ENCODE data around the gene ZBED4. TPM values are rescaled to one million over a fixed set of nuclear protein-coding genes. Genes with fewer than 3 reads are reported as not detected.

The ZBED4 gene
- total RNA-seq, 1 donor from 2014 or later: 4.8 TPM

DNA sequence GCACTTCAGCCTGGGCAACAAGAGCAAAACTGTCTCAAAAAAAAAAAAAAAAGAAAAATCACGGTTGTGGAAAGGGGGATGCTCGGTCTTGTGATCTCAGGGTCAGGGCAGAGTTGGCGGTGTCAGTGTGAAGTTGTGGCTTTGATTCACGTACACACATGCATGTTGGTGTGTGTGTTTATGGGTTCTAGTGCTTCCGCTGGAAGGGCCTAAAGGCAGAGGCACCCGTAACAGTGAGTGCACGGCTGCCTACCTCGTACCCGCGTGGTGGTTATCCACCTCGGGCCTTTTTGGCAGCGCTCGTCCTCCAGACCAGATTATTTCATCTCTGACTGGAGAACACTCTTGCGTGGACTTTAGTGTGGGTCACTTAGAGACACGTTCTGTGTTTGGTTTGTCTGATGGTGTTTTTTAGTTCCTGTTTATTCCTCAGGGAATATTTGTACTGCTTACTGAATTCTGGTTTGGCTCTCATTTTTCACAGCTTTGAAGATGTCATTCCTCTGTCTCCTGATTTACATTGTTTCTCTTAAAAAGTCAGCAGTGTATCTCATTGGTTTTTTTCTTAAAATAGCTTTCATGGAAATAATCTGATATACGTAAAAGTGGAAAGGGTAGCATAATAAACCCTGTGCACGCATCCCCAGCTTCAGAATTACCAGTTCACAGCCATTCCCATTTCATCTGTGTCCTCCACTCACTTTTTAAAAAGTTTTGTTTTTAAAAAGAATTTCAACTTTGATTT is 15.6 kb downstream of the ZBED4 start:
- ATAC-seq (no peak), DNase-seq (ENCODE audit: missing footprints) (no peak)
- intact Hi-C loops (cut with DNase I): no loop called here

DNA sequence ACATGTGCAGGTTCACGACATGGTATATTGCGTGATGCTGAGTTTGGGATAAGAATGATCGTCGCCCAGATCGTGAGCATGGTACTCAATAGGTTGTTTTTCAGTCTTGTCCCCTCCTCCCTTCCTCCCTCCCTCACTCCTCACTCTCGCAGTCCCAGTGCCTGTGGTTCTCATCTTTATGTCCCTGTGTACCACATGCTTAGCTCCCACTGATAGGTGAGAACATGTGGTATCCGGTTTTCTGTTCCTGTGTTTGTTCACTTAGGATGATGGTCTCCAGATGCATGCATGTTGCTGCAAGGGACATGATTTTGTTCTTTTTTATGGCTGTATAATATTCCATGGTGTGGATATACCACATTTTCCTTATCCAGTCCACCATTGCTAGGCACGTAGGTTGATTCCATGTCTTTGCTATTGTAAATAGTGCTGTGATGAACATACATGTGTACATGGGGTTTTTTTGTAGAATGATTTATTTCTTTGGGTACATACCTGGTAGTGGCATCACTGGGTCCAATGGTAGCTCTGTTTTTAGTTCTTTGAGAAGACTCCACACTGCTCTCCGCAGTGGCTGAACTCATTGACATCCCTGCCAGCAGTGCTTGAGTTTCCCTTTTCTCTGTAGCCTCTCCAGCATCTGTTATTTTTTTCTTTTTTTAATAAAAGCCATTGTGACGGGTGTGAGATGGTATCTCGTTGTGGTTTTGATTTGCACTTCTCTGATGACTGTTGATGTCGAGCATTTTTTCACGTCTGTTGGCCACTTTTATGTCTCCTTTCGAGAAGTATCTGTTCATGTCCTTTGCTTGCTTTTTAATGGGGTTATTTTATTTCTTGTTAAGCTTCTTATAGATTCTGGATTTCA is 16.4 kb downstream of the ZBED4 start:
- DNase-seq (ENCODE audit: missing footprints): no peak
- ATAC-seq: no peak
- intact Hi-C loops (cut with DNase I): no loop called here

- intact Hi-C loops (cut with DNase I): no loop called here
- ATAC-seq (no peak), DNase-seq (ENCODE audit: missing footprints) (no peak)
Observed at GRCh38 chr22:49871482-49871881, 17.8 kb downstream of the ZBED4 start.

DNA sequence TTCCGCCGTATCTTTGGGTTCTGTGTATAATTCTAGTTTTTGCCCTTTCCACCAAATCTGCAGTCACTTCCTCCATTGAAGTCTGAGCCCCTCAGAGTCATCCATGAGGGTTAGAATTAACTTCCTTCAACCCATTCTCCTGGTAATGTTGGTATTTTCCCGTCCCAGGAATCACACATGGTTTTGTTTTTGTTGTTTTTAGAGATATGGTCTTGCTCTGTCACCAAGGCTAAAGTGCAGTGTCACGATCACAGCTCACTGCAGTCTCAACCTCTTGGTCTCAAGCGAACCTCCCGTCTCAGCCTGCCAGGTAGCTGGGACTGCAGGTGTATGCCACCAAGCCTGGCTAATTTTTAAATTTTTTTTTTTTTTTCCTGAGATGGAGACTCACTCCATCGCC is 18.7 kb downstream of the ZBED4 start:
- no peak for DNase-seq (ENCODE audit: missing footprints)
- no peak for ATAC-seq
- intact Hi-C loops (cut with DNase I): no loop called here

DNA sequence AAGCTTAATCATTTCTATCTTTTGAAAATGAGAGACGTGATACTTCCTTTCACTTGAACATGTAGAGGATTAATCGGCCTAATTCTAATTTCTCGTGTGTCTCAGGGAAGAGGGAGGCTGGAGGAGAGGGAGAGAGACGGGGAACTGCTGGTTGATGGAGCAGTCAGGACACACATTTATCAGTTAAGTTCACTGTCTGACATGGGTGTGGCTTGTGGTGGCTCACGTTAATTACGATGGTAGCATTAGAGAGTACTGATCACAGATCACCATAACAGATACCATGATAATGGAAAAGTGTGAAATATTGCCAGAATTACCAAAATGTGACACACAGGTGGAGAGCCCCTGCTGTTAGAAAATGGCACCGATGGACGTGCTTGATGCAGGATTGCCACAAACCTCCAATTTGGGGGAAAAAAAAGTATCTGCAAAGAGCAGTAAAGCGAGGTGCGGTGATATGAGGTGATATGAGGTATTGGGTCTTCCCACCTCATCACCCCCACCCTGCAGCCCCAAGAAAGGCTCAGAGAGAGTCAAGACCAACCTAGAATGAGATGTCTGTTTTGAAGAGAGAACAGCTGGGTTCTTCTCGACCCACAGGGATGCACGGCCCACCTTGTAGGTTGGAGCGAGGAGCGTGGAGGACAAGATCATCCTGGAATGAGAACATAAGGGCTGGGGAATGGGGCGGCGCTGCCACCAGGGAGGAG is 19.7 kb downstream of the ZBED4 start:
- DNase-seq (ENCODE audit: missing footprints) (no peak), ATAC-seq (no peak)
- intact Hi-C loops (cut with DNase I): no loop called here

DNA sequence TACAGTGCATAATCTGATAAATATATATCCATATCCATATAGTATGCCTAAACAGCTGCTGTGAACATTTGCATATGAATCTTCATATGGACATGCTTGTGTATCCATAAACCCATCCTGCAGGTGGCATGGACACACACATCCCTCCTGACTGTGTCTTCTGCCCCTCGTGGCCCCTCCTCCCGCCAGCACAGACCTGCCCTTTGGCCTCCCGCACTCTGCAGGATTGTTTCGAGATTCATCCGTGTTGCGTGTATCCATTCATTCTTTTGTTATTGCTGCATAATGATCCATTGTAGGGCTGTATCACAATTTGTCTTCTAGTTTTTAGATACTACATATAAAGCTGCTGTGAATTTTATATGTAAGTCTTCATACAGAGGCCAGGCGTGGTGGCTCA is 24.0 kb downstream of the ZBED4 start:
- DNase-seq (ENCODE audit: missing footprints) (no peak), ATAC-seq (no peak)
- intact Hi-C loops (cut with DNase I): no loop called here

GRCh38 chr22:49878206-49878605 is 24.6 kb downstream of the ZBED4 start:
- intact Hi-C loops (cut with DNase I): no loop called here
- DNase-seq (ENCODE audit: missing footprints) (no peak), ATAC-seq (no peak)

GRCh38 chr22:49879871-49880270 is 26.2 kb downstream of the ZBED4 start:
- no peak for DNase-seq (ENCODE audit: missing footprints)
- no peak for ATAC-seq
- intact Hi-C loops (cut with DNase I): no loop called here

- ATAC-seq (no peak), DNase-seq (ENCODE audit: missing footprints) (no peak)
- intact Hi-C loops (cut with DNase I): no loop called here
Observed at GRCh38 chr22:49880281-49880680, 26.6 kb downstream of the ZBED4 start.

DNA sequence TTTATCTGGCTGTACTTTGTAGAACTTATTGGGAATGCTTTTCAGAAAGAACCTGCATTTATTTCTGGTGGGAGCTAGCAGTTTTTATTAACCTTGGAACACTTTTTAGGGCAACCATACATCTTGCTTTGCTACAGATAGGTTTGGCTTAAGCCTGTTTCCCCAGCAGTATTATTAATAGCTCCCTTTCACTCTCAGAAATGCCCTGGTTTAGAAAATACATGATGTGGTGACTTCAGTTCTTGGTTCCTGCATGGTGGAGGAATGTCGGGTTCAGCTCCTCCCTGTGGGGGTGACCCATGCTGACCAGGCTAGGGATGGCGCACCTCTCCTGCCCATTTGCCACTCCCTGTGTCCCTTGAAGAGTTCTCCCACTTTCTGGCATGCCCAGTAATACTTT is 28.2 kb downstream of the ZBED4 start:
- intact Hi-C loops (cut with DNase I): no loop called here
- ATAC-seq: no peak
- DNase-seq (ENCODE audit: missing footprints): no peak

DNA sequence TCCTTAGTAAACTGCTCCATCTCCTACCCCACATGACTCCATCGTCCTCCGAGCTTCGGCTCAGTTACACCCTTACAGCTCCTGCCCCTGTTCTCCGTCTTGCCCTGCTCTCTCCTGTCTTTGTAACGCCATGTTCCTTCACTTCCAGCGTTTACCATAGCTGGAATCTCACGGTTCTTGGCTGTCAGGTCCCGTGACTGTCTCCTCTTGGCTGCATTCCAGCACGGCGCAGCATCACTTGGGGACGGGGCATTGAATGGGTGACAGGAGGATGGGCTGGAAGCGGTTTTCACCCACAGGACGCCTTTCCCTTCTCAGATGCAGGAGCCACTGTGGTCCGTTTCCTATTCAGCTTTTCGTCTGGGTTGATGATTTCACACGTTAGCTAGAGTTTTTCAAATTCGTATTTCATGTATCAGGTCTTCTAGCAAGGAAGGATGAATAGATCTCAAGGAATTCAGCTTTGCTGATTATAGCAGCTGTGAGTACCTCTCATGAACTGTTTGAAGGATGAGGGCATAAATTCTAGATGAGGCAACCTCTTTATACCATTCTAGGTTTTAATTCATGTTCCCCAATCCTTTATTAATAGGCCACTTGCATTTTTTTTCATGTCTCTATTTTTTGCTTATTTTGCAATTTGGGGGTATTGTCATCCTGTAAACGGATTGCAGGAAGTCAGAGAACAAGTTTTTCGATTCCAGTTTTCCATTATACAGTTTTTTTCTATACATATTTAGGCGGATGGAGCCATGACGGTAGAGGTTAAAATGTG is 29.1 kb downstream of the ZBED4 start:
- intact Hi-C loops (cut with DNase I): no loop called here
- ATAC-seq: no peak
- DNase-seq (ENCODE audit: missing footprints): no peak

GRCh38 chr22:49883294-49883640 is 29.6 kb downstream of the ZBED4 start:
- no peak for ATAC-seq
- DNase-seq (ENCODE audit: missing footprints): no peak
- intact Hi-C loops (cut with DNase I): no loop called here

DNA sequence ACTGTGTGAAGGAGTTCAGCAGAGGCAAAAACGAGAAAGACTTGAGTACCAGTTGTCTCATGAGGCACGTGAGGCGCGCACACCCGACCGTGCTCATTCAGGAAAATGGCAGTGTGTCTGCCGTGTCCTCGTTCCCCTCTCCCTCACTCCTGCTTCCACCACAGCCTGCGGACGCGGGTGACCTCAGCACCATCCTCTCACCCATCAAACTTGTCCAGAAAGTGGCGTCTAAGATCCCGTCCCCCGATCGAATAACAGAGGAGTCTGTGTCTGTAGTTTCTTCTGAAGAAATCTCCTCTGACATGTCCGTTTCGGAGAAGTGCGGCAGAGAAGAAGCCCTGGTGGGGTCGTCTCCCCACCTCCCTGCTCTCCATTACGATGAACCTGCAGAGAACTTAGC is 30.4 kb downstream of the ZBED4 start:
- intact Hi-C loops (cut with DNase I): no loop called here
- ATAC-seq: no peak
- DNase-seq (ENCODE audit: missing footprints): no peak

DNA sequence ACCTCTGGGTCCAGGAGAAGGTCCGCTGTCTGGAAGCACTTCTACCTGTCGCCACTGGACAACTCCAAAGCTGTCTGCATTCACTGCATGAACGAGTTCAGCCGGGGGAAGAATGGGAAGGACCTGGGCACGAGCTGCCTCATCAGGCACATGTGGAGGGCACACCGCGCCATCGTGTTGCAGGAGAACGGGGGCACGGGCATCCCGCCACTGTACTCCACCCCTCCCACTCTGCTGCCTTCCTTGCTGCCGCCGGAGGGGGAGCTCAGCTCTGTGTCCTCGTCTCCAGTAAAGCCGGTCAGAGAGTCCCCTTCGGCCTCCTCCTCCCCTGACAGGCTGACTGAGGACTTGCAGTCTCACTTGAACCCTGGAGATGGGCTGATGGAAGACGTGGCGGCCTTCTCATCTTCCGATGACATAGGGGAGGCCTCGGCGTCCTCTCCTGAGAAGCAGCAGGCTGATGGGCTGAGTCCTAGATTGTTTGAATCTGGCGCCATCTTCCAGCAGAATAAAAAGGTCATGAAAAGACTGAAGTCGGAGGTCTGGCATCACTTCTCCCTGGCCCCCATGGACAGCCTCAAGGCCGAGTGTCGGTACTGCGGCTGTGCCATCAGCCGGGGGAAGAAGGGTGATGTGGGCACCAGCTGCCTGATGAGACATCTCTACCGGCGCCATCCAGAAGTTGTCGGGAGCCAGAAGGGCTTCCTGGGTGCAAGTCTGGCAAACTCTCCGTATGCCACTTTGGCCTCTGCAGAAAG is 31.0 kb downstream of the ZBED4 start:
- ATAC-seq: no peak
- intact Hi-C loops (cut with DNase I): no loop called here
- DNase-seq (ENCODE audit: missing footprints): no peak

GRCh38 chr22:49885281-49885680 is 31.6 kb downstream of the ZBED4 start:
- DNase-seq (ENCODE audit: missing footprints) (no peak), ATAC-seq (no peak)
- intact Hi-C loops (cut with DNase I): no loop called here

- DNase-seq (ENCODE audit: missing footprints) (no peak), ATAC-seq (no peak)
- intact Hi-C loops (cut with DNase I): no loop called here
Observed at GRCh38 chr22:49885881-49886280, 32.2 kb downstream of the ZBED4 start.

GRCh38 chr22:49886346-49887063 is 32.9 kb downstream of the ZBED4 start:
- ATAC-seq (no peak), DNase-seq (ENCODE audit: missing footprints) (no peak)
- intact Hi-C loops (cut with DNase I): no loop called here

DNA sequence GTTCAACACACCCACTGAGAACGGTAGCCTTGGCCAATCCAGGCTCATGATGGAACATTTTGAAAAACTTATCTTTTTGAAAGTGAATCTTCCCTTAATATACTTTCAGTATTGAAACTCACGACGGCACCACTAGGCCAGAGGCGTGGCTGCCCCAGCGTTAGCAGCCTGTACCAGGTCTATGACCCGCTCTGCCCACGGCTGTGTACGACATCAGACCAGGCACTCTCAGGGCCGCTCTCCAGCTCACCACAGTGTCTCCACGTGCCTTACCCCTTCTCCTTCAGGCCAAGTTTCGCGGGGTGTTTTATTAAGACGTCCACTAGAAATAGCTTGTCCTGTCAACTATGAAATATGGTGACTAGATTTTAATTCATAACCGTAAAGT is 33.4 kb downstream of the ZBED4 start:
- ATAC-seq (no peak), DNase-seq (ENCODE audit: missing footprints) (no peak)

More for the DNA sequence above, 33.4 kb downstream of the ZBED4 start:
- intact Hi-C loops (cut with DNase I): no loop called here
